Loucy (cell line): Measurements from ENCODE around the gene TJAP1.

Experiments
- EZH2phosphoT487 ChIP-seq: fragments of 200-600 bp; IDR thresholded peaks from 2 replicates; pipeline ENCODE4 v1.6.1; 2018; ENCODE audit warnings: antibody characterized with exemption, mild to moderate bottlenecking, moderate library complexity, borderline replicate concordance
- TF ChIP-seq, protein P1 (sequence below): fragments of 200-600 bp; sonication (generic); conservative IDR thresholded peaks from 2 replicates; pipeline ENCODE4 v1.5.1; 2014; ENCODE audit warnings: mild to moderate bottlenecking, antibody characterized with exemption, low read length

DNA sequence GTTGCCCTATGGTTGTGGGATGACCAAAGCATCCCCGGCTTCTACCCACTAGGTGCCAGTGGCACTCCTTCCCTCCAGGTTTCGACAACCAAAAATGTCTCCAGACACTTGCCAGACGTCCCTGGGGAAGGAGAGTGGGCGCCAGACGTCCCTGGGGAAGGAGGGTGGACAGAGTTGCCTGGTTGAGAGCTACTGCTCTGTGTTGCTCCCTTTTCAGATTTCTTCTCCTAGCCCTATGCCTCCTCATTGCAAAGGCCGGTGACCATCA, 19.7 kb downstream of the TJAP1 start:
- TF ChIP-seq, protein P1, sequence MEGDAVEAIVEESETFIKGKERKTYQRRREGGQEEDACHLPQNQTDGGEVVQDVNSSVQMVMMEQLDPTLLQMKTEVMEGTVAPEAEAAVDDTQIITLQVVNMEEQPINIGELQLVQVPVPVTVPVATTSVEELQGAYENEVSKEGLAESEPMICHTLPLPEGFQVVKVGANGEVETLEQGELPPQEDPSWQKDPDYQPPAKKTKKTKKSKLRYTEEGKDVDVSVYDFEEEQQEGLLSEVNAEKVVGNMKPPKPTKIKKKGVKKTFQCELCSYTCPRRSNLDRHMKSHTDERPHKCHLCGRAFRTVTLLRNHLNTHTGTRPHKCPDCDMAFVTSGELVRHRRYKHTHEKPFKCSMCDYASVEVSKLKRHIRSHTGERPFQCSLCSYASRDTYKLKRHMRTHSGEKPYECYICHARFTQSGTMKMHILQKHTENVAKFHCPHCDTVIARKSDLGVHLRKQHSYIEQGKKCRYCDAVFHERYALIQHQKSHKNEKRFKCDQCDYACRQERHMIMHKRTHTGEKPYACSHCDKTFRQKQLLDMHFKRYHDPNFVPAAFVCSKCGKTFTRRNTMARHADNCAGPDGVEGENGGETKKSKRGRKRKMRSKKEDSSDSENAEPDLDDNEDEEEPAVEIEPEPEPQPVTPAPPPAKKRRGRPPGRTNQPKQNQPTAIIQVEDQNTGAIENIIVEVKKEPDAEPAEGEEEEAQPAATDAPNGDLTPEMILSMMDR, result no peak
- no peak for TF ChIP-seq EZH2phosphoT487
